GM18511 (cell line): ENCODE measurements around the gene SORCS3.

Experiments
- ATAC-seq: cut with Tn5 transposase; IDR thresholded peaks from one replicate; pipeline ENCODE4 v1.9.1; 2021; ENCODE audit warnings: mild to moderate bottlenecking, moderate library complexity; ENCODE audit not compliant: unreplicated experiment

SORCS3 gene

DNA sequence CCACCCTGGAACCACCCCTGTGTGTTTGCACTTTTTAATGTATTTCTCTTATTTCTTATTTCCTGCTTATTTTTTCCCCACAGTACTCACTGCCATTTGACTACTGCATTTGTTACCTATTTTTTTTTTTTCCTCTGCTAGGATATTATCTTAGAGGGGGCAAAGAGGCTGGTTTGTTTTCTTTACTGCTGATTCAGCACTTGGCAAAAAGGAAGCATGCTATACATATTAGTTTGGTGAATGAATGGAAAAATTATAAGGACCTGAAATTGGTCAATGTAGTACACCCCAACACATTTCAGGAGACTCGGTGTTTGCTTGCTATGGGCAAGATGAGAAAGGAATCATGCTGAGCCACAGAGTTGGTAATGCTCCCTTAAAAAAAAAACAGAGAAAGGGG, 193.5 kb downstream of the SORCS3 start:
- no peak for ATAC-seq

DNA sequence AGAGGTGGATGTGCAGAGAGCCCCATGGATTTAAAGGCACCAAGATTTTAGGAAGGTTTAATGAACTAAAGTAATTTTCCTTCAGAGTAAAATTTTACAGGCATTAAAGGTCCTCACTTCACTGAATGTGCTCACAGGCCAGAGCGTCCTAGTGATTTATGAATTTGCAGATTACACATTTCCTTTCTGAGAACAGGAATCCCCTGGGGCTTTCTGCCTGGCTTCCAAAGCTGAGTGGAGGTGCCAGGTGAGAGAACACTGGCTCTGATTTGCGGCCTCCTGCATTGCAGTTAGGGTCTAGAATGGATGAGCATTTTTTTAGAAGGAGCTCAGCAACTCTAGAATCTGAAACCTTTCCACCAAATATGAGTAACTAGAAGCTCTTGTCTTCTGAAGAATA, 194.3 kb downstream of the SORCS3 start:
- ATAC-seq: peak; percentile 64

DNA sequence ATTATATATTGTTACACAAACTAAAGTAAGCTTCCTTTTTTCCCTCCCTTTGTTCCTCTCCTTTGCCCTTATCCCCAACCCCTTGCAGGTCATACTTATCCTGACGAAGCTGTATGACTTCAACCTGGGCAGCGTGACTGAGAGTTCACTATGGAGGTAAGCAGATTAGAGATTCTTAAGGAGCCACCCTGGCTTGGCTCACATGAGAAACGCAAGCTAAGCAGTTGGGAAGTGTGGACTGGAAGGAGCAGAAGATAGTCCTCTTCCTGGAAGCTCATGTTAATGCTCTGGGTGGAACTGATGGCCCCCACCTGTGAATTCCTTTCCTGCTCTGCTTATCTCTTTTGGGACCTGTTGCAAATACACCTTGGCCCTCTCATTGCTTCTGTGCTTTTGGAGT, 201.6 kb downstream of the SORCS3 start:
- ATAC-seq: no peak

DNA sequence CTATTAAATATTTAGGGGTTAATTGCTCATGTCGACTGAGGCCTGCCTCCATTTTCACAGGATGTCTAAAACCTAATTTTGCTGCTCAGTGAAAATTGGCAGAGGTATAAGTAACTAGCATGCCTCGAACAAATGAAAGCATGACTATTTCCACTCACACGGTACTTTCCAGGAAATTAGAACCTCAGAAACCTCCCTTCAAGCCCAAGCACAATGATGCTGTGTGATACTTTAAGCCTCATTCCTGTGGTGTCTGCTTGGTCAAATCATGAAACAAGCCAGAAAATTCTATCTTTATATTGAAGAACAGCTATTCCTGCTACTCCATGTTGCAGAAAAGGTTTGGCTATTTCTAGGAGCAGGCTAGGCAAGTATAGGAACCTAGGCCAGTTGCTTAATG, 203.0 kb downstream of the SORCS3 start:
- ATAC-seq: peak; percentile 77

DNA sequence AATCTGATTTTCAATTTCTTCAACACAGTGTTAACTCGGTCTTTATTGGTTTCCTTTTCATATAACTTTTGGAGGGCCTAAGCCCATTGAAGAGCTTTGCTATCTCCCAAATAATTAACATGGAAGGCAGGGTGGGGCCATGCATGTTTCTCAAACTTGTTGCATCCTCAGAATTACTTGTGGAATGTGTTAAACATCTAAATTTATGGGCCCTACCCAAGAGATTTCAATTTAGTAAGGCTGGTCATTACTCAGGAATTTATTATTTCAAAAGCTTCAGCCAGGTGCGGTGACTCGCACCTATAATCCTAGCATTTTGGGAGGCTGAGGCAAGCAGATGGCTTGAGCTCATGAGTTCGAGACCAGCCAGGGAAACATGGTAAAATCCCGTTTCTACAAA, 208.9 kb downstream of the SORCS3 start:
- no peak for ATAC-seq

DNA sequence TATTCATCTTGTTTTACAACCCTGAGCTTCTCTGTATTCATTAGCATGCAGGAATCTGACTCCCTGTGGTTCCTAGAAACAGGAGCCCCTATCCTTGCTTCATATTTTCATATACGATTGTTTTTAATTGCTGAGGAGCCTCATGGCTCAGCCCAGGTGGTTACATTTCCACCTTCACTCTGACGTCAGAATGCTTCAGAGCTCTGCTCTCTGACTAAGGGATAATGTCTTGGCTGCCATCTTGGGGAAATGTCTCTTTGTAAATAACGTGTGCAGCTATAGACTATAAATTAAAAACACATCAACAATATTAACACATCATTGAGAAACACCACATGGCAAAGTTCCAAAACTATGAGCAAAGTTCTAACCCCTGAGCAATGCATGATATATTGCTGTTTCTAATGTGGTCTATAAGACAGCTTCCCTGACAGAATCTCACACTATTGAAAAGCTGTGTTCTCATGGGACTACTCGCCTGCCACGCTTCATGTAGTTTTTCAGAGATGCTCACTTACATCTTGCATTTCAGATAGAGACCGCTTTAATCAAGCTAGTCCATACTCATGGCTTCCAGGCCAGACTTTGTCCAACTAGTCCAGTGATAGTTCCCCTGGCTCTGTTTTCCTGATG, 227.0 kb downstream of the SORCS3 start:
- no peak for ATAC-seq

DNA sequence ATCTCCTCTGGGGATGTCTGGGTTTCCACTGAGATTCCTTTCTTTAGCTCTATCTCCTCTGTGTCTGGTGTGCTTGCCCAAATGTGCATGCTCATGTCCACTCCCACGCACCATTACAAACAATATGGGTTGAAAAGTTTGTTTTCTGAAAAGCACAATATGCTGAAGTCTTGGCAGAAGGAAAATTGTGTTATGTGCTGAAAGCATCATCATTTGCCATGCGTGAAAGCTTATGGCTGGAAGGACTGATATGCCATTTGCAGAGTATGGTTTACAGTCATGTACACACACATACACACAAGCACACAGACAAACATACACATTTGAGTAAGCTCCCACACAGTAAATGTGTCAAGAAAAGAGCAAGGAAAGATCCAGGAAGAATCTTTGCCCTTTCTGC, 231.6 kb downstream of the SORCS3 start:
- no peak for ATAC-seq

DNA sequence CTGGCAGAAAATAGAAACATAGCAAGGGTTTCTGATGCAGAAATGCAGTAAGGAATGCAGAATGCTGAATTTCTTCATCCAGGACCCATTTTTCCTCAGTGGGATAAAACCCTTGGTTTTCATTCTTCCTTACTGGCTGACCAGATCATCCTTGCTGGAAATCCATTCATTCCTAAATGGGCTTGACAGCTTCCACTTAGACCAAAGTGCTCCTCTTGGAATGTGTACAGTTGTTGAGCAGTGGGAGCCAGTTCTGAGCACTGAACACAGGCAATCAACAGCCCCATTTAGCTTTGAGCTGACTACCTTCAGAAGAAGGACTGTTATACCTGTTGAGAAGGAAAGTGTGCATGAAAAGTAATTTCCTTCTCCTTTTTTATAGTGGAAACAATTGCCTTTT, 232.1 kb downstream of the SORCS3 start:
- ATAC-seq: no peak

DNA sequence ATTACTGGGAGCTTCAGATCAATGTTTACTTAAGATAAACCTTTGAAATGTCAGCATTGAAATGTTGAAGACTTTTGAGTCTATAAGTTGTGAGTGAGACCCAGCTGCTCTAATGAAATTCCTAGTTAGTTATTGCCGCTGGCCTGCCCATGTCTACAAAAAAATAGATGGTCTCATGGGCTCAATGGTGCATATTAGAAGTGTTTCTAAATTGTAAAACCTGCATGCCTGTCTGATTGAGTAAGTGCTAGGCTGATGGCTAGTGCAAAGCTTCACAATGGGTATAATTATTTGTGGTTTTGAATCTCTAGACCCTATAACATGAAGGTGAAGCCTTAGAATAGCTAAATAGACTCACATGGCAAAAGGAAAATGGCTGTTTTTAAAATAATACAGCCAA, 234.5 kb downstream of the SORCS3 start:
- no peak for ATAC-seq

DNA sequence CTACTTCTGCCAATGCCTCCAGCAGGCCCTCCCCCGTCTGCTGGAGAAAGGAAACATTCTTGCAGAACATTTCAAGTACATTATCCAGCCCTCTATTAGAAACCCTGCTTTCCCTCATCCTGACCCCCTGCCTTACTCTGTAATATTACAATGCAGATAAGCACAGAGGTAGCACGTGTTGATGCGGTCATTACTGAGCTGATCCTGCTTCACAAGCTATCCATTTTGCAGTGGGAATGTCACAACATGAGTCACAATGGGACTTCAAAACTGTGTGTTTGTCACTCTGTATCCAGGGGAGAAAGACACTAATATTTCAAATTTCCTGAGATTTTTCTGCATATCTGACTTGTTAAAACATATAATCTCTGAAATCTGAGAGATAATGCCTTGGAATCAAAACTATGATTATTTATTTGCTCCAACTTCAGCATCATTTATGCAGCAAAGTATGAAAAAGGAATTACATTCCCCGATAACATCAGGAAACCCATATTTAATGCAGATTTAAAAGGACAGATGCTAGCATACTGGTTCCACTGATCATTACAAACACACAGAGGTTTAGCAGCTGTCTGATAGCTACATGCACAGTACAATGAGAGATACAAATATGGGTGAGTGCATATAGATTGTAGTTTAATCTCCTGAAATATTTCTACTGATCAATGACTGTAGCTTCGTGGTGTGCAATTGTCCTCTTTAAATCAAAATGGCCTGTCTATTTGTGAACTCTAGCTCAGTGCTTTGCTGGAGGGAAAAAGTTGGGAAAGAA, 239.7 kb downstream of the SORCS3 start:
- ATAC-seq: no peak

DNA sequence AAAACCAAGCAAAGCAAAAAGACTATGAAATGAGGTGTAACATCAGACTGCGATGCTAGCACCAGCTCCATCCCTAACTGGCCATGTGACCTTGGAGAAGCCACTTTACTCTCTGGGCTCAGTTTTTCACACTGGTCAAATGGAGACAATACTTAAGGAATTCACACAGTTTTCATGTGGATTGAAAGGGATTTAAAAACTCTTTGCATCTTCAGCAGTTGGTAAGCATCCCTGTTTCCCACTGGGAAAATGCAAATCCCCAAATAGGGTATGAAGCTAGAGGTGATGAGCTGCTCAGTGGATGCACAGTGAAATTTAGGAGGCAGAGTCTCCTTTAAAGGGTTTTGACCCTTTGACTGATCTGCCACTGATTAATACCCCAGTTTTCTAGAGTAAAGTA, 240.7 kb downstream of the SORCS3 start:
- no peak for ATAC-seq

DNA sequence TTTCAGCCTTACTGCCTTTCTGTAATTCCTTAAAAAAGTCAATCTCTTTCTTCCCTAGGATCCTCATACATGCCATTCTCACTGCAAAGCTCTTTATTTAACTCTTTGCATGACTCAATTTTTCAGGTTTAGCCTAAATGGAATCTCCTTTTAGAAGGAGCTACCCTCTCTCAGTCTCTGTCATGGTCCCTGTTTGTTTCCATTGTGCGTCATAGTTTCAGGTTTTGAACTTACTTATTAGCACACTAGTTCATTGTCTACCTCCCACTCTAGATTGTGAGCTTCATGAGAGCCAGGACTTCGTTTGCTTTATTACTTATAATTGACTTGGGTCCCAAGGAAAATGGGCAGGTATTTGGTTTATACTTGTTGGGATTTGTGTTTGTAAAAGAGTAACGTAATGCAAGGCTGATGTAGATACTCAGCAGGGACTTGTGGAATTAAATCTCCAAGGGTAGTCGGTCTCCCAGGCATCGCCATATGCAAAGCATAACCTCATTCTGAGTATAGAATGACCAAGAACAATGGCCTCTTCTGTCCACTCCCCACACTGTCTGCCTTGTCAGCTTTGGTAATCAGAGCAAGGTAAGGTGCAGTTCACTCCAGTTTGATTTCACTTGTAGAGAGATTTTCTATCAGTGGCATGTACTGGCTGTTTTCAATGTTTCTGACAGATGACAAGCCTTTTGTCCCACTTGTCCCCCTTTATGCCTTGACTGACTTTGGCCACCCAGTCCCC, 252.0 kb downstream of the SORCS3 start:
- peak; percentile 51 for ATAC-seq

DNA sequence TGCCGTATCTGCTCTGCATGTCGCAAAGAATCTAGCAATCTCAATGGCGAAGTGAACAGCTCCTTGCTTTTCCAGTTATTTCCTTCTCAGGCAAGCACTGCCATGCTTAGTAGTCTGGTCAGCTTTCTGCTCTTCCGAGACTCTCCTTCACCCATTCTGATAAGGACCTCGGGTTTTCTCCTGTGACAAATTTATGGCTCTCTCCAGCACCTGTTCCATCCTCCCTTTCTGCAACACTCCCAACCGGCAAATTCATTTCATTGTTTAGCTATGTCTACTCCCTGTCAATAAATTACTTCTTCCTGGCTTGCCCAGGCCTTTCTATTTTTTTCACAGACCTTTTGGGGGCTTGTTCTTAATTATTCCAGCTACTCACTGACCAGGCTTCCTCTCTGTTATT, 252.6 kb downstream of the SORCS3 start:
- ATAC-seq: no peak

DNA sequence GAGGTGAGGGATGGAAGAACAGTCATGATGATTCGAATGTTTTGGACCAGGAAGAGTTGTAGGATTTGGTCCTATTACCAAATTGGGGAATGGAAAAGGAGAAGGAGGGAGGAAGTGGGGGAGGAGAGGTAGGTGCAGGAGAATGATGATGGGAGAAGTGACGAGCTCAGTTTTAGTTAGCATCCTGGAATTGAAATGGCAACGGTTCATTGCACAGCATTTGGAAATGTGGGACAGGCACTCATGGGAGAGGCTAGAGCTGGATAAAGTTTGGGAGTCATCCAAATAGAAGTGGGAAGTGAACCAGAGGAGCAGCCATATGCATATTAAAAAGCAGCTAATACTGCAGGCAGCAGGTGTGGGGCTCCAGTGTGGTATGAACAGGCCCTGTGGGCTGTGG, 253.6 kb downstream of the SORCS3 start:
- no peak for ATAC-seq

DNA sequence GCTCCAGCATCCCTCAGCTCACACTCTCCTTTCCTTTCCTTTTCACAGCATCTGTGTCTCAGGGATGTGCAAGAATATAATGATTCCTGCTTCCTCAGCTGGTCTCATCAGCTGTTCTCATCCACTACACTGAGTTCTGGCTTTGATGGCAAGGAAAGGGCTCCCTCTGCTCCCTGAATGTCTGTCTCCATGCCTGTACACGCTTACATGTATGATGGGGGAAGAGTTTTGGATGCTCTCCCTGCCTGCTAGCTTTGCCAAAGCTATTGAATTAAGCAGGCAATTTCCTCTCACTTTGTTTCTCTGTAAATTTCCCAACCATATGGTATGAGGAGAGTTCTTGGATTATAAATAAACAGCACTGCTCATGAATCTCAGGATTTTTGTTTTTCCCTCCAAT, 254.5 kb downstream of the SORCS3 start:
- no peak for ATAC-seq

DNA sequence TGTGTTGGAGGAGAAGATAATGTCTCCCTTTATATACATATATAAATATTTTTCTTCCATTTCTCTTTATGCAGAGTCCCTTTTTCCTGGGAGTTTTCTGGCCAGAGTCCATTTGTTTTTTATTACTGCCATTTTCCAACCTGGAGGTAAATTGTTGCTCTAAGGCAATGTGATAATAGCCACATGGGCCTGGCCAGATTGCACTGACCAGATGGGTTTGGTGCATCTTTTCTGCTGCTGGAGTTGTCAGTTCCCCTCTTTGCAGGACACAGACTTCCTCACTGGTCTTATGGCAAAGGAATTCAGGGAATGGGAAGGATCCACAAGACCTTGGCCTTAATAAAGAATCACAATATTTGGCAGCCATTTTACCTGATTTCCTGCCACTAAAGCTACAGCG, 254.9 kb downstream of the SORCS3 start:
- ATAC-seq: no peak

DNA sequence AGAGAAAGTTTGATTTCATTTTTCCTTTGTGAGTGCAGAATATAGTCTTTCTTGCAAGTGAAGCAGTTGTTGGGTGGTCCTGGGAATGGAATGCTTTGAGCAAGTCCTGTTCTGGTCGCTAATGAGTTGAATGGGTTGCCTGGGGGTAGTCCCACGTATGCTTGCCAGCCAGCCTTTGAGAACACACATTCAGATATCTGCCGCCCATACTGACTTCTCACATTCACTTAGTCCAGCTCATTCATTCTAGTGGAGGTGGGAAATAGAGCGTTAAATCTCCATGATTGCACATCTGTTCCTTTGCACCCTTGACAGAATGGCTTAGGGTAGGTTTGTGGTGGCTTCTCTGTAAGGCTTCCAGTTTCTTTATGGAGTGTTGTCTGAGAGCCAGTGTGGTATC, 256.6 kb downstream of the SORCS3 start:
- no peak for ATAC-seq

DNA sequence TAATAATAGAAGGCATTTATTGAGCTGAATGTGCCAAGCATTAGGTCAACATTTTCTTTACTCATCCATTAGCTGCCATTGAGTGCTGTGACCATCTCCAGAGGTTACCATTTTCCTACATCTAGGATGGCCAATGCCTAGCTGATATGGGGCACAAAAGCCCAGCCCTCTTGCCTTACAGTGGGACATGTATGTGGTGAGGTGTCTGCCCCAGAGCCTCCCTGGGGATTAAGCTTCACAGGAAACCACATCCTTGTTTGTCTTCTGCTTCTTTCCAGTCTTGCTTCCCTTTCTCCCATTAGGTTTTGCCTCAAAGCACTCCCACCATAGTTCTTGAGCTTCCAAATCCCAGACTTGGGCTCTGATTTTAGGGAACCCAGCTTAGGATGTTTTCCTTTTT, 258.7 kb downstream of the SORCS3 start:
- peak; percentile 57 for ATAC-seq

DNA sequence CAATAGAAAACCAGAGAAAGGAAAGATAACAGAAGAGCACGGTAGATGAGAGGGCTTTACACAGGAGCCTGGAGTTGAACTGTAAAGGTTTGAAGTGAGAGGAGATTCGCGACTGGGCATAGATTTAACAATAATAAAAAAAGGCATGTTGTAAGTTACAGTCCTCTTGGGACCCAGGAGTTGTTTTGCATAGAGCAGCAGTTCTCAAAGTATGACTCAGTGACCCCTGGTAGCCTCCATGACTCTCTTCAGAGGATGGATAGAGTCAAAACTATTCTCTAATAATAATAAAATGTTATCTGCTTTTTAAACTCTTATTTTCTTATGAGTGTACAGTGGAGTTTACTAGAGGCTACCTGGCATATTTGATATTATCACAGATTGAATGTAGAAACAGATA, 262.3 kb downstream of the SORCS3 start:
- ATAC-seq: peak; percentile 45

DNA sequence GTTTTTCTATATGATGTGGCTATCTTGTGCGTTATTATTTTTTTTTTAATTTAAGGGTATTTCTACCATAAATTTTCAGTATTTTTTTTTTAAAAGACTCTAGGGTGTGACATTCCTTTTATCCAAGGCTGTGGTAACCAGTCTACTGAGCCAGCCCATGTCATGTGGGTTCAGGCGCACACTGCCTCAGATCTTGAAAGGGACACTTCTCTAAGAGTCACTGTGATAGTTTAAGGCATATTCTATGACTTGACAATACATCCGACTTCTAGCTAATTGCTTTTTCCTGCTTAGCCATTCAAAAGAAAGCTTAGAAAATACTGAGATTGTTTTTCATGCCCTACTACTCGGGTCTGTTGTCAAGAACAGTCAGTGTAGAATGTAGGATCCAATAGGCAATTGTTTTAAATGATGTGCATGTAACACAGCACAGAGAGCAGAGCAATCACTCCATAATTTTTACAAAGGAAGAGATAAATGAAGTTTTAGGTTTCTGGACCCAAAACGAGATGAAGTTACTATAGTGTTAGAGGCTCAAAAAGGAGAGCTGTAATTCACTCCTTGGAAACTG, 263.7 kb downstream of the SORCS3 start:
- no peak for ATAC-seq

DNA sequence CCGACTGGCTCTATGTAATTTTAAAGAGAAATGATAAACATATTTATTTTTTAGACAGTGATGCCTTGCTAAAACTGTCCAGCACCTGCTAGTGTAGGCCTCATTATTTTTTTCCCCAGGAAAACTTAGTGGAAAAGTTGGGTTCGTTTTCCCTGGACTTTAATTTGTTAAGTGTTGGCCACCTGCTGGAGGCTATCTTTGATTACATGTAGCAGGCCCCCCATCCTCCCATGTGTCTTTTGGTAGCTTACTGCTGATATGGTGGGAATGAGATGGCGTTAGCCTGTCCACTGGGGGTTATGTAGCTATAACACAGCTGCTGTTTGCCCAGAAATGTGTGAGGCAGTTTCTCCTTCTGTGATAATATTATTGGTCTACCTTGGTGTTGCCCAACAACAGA, 265.0 kb downstream of the SORCS3 start:
- no peak for ATAC-seq

DNA sequence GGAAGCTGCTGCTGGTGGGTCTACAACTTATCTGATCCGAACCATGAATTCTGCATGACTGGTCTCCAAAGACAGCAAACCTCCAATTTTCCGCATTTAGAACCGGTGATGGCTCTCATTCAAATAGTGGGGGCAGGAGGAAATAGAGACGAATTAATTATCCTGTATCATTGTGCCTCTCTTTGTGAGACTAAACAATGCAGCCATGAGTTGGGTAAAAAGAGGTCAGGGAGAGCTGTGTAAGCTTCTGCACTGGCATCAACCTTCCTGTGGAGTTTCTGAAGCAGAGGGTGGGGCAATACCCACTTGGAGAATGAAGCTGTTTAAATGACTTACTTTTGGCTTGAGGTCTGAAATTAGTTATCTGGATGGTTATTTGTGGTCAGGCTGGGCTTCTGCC, 266.4 kb downstream of the SORCS3 start:
- ATAC-seq: no peak
